K562 treated with DMSO at 1 percent for 12 hours (cell line): Measurements from ENCODE around the gene KCNC3. TPM values are rescaled to one million over a fixed set of nuclear protein-coding genes. Genes with fewer than 3 reads are reported as not detected.

Experiments
- total RNA-seq: library from RNA; unstranded; fragments of 300-600 nt; gene quantifications from 2 replicates; pipeline ENCODE4 v1.2.3, GENCODE V29; 2022; ENCODE audit not compliant: insufficient read depth

Gene KCNC3
- 1.8 and 10.4 TPM in 2 replicates for total RNA-seq

GRCh38 chr19:50329146-50329925, at the start of gene KCNC3:
KCNC3 (minus strand) TSS chr19:50329377; CDS start chr19:50329082, 295 bp downstream.

DNA sequence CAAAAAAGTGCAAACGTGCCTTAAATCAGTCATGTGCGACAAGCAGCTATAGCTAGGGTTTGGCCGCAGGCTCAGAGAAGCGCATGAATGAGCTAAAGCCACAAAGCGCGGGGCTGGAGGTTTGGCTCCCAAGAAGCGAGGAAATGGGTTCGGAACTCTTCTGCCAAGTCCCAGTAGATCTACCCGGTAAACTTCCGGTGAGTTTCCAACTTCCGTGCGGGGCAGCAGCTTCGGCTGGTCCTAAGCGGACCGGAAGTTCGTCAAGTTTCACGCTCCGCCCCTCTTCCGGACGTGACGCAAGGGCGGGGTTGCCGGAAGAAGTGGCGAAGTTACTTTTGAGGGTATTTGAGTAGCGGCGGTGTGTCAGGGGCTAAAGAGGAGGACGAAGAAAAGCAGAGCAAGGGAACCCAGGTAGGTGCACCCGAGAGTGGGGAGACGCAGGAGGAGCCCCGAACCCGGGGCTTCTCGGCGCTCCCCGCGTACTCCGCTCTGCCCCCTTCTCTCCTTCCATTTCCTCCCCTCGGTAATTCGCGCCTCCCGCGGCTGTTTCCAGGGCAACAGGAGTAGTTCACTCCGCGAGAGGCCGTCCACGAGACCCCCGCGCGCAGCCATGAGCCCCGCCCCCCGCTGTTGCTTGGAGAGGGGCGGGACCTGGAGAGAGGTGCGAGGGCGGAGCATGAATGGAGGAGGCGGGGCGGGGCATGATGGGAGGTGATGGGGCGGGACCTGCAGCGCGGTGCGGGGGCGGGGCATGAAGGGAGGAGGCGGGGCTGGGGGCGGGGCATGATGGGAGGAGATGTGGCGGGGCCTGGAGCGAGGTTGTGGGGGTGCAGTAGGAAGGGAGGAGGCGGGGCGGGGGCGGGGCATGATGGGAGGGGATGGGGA, 47.2 kb upstream of the KCNC3 start, which contains the start of gene NR1H2:
Gene NR1H2 (plus strand): TSS at position 292 of the 885 bp plus-strand sequence. CDS start 1,149 bp downstream, outside the sequence.

DNA sequence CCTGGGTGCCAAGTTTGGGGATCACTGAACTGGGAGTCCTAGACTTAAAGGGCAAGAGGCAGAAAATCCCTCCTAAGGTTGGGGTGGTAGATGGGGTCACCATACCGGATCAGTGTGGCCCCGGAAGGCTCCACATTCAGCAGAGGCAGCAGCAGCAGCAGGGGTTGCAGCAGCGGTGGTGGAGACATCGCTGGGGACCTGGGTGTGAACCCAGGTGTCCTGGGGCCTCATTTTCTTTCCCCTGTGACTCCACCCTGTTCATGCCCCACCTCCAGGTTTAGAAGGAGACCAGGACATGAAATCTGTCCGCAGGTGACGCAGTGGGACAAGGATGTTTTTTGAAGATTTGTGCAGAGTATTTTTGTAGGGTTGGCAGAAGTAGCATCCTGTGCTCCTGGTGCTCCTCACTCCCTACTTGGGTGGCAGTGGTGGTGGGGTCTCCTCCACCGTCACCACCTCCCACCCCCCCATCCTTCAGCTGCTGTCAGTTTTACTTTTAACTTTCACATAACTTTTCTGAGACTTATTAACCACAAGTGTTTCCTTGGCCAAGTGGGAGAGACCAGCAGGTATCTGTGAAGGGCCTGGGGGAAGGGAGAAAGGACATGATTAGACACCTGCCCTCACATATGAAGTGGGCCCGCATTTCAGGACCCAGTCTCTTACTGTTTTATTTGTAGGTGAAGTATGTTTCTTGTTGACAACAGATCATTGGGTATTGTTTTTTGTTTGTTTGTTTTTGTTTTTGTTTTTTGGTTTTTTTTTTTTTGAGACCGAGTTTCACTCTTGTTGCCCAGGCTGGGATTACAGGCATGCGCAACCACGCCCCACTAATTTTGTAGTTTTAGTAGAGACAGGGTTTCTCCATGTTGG, 36.5 kb upstream of the KCNC3 start, which contains the start of gene NAPSA:
Gene NAPSA (minus strand): TSS at position 206 of the 873 bp plus-strand sequence. CDS start 18 bp downstream, at position 188.

Other genes starting within 250 kb of the KCNC3 start
- not detected in 2 replicates for gene IZUMO2, start 166.1 kb downstream of the KCNC3 start, total RNA-seq
- gene MYH14, start 125.8 kb downstream of the KCNC3 start, total RNA-seq: 0.36 and 3.2 TPM in 2 replicates
- 3.5 and 4.7 TPM in 2 replicates for gene NAPSA, start 36.3 kb upstream of the KCNC3 start, total RNA-seq
- gene NR1H2, start 47.1 kb upstream of the KCNC3 start, total RNA-seq: 68.8 and 81.4 TPM in 2 replicates
- gene POLD1, start 55.0 kb upstream of the KCNC3 start, total RNA-seq: 212 and 226 TPM in 2 replicates
- 0.31 and 0.90 TPM in 2 replicates for gene SPIB, start 89.6 kb upstream of the KCNC3 start, total RNA-seq
- gene MYBPC2, start 103.5 kb upstream of the KCNC3 start, total RNA-seq: not detected in 2 replicates
- 69.3 and 72.6 TPM in 2 replicates for gene EMC10, start 147.1 kb upstream of the KCNC3 start, total RNA-seq
- gene GARIN5A, start 147.5 kb upstream of the KCNC3 start, total RNA-seq: 1.2 and 2.8 TPM in 2 replicates
- gene JOSD2, start 181.8 kb upstream of the KCNC3 start, total RNA-seq: 9.7 and 20.1 TPM in 2 replicates
- not detected in 2 replicates for gene ASPDH, start 184.5 kb upstream of the KCNC3 start, total RNA-seq
- gene LRRC4B, start 239.1 kb upstream of the KCNC3 start, total RNA-seq: 9.3 and 10.0 TPM in 2 replicates